B cell (primary cell): ENCODE measurements around the gene ARHGEF35.
"Not testable (repeated sequence)": the region's sequence is repeated elsewhere in the genome, so short reads cannot be mapped to it uniquely, and the experiment has no call there.

Experiments used
- CTCF ChIP-seq: fragments of 200-600 bp; IDR thresholded peaks from one replicate; pipeline ENCODE4 v1.8.0; 2022; ENCODE audit warnings: antibody characterized with exemption, mild to moderate bottlenecking
- EZH2 ChIP-seq: IDR thresholded peaks from 2 replicates; pipeline ENCODE4 v1.6.1; 2012; ENCODE audit warnings: borderline replicate concordance, low read depth, mild to moderate bottlenecking, moderate library complexity, low read length; ENCODE audit not compliant: insufficient read depth, poor library complexity, severe bottlenecking

GRCh38 chr7:144183166-144183565 is 12.5 kb downstream of the ARHGEF35 start, which contains the start of gene CTAGE4:
- TF ChIP-seq CTCF, EZH2: not testable (repeated sequence)
